GM19468 (cell line): Measurements from ENCODE around the gene SERPINH1.

Source experiments
- ATAC-seq: cut with Tn5 transposase; IDR thresholded peaks from one replicate; pipeline ENCODE4 v1.9.1; 2021; ENCODE audit warnings: mild to moderate bottlenecking, moderate library complexity, moderate number of reproducible peaks; ENCODE audit not compliant: unreplicated experiment; ENCODE audit errors: extremely low read depth

SERPINH1 gene

GRCh38 chr11:75554258-75555022 is 7.6 kb upstream of the SERPINH1 start:
- ATAC-seq = no peak

DNA sequence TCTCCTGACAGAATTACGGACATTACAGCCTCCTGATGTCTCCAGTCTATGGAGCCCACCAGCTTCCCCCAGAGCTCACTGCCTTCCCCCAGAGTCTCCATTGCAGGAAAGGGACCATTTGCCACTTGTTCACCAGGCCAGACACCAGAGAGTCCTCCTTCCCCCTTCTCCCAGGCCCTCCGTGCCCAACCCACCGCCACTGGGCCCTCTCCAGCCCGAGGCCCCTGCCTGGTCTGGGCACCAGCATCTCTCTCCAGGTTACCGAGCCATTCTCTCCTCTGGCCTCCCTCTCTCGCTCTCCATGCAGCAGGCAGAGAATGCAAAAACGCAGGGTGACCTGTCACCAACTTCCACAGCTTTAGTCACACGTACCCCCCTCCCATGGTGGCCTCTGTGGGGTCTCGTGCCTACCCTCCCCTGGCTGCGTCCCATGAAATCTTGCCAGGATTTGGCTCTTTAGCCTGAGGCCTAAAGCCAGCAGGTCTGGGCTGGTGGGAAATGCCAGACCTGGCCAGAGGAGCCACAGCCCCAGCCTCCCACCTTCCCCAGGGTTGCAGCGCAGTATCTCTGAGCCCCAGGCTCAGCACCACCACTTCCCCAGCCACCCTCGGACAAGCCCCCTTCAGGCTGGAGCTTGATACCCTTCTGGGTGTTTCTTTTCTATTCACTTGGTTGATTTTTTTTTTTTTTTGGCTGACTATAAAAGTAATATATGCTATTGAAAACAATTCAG is 6.8 kb upstream of the SERPINH1 start:
- ATAC-seq = no peak

GRCh38 chr11:75556275-75556674 is 5.8 kb upstream of the SERPINH1 start:
- ATAC-seq = no peak

DNA sequence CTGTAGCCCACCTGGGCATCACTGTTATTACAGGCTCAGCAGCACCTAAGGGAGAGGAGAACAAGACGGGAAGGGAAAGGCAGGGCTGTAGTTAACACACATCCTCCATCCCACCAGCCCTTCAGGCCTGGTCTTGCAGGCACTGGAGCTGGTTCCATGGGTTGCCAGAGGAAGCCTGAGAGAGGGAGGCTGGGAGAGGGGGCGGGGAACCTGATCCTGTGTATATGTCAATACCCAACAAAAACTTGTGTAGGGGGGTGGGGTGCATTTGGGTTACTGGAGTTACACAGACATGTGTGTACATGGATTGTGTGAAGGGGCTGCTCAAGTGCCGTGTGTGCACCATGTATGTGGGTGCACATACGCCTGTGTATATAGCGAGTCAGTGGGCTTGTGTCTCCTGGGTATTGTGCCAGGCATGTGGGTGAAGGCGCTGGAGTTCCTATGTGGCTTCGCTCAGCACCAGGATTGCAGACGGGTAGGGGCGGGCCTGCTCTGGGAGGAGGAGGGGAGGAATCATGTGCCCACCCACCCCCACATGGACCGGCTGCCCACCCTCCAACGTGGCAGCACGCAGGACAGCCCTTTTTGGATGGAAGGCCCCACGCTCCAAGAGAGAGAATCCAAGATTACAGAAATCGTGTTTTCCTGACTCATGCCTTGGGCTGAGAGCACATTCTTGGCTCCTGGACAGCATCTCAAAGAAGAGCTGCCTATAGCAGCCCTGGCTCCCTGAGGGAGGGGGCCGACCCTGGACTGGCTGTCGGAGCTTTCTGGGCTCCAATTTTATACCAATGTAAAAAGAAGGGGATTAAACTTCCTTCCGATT is 4.2 kb upstream of the SERPINH1 start:
- no peak for ATAC-seq

- ATAC-seq = no peak
Measured at GRCh38 chr11:75558939-75559843, 2.9 kb upstream of the SERPINH1 start.

- no peak for ATAC-seq
Measured at GRCh38 chr11:75560644-75561043, 1.4 kb upstream of the SERPINH1 start.

DNA sequence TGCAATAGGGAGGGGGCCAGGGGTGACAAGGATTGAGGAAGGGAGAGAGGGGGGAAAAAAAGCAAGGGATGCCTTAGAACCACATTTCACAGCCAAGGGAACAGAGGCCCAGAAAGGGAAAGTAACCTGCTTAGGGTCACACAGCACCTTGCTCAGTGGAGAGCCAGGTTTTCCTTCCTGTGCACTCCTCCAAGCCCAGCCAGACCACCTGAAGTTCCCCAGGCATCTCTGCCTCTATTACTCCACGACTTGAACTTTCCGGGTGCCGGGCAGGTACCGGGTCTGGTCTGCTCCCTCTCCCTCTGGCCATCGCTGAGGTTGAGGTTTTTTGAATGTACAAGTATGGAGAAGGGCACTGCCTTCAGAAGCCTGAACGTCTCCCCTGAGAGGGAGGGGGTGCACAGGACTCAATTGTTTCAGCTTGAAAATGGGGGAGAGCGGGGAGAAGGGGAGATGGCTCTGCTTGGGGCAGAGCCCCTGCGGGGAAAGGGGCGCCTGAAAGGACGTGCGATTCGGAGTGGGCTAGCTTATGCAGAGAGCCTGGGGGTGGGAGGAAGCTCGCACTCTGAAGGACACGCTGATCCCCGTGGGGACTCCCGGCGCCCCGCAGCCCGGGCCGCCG is 516 bp upstream of the SERPINH1 start:
- no peak for ATAC-seq

DNA sequence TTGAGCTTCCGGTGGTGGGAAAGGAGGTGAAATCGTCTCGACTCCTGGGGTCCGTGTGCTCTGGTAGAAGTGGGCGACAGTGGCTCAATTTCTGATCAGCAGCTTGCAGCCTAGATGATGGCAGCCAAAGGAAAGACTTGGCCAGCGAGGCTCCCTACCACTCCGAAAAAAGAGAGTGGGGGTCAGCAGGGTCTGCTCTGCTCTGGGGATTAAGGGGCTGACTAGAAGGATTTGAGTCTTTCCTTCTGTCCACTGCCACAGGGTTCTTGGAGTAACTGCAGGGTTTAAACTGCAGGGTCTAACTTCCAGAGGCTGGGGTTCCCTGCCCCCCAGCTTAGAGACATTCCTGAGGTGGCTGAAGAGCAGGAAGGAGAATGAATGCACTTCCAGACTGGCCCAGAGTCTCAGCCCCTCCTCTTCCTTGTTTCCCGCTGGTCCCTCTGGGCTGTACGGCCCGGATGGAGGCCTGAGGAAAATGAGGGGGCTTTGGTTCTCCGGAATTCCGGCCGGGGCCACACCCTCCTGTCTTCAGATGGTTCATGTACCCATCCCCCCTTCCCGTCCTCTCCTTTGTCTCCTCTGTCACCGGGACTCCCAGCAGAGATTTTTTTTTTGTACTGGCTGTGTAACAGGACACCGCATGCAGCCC is 907 bp downstream of the SERPINH1 start:
- ATAC-seq = no peak

DNA sequence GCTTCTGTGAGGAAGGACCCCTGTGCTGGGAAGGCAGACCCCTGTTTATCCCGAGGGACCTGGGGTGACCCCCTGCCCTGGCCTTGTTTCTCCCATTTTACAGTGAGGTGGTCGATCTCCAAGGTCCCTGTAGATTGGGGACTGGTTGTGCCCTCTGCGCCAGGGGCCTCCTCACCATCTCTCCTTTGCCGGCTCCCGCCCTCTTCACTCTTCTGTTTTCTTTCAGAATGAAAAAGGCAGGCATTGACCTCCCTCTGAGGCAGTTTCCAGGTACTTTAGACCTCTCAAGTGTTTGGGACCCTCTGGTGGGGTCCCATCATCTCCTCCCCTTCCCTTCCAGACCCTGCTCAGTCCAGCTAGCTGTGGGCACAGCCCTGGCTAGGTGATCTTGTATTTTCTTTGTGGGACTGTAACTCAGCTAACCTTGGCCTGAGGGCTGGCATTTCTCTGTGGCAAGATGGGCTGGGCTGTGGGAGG is 1.5 kb downstream of the SERPINH1 start:
- ATAC-seq = no peak

DNA sequence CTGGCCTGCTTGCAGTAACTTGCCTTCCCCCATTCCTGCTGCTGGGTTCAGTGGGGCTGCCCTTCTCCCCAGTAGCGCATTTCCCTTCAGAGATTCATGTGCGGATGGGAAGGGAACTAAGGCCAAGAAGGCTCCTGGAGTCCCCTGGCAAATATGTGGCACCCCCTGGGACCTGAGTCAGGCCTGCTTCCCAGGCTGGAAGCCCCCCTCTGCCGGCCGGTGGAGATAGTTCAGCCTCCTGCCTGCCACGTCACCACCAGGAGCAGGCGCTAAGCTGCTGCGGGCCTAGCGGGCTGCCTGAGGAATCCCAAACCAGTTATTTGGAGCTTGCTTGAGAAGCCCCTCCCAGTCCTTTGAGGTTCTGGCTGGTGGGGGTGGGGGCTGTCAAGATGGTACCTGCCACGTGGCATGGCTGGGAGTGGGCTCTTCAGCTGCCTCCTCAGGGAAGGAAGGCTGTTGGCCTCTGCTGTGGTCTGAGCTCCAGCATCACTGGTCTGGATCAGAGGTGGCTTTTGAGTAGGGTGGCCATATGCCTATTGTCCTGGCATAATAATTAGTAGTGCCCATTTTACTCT is 2.0 kb downstream of the SERPINH1 start:
- no peak for ATAC-seq

- no peak for ATAC-seq
Measured at GRCh38 chr11:75565221-75565814, 3.3 kb downstream of the SERPINH1 start.

DNA sequence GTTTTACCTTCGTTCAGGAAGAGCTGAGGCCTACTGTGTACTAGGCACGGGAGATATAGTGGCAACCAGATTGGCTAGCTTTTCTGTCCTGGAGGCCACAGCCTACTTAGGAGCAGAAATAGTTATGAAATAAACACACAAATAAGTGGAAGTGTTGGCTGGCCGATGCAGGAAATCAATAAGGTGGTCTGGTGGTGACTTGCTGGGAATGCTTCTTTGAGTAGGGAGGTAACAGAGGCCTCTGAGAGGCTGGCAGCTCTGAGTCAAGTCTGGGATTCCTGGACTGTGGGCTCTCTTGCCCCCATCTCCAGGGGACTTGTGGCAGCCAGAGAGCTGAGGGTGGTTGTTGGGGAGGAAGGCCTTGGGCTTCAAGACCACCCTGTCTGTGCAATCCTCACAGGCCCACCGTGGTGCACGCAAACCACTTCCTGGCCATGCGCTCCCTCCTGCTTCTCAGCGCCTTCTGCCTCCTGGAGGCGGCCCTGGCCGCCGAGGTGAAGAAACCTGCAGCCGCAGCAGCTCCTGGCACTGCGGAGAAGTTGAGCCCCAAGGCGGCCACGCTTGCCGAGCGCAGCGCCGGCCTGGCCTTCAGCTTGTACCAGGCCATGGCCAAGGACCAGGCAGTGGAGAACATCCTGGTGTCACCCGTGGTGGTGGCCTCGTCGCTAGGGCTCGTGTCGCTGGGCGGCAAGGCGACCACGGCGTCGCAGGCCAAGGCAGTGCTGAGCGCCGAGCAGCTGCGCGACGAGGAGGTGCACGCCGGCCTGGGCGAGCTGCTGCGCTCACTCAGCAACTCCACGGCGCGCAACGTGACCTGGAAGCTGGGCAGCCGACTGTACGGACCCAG is 4.1 kb downstream of the SERPINH1 start:
- ATAC-seq = no peak

- no peak for ATAC-seq
Measured at GRCh38 chr11:75566763-75567279, 4.8 kb downstream of the SERPINH1 start.

- no peak for ATAC-seq
Measured at GRCh38 chr11:75567971-75568370, 5.9 kb downstream of the SERPINH1 start.

DNA sequence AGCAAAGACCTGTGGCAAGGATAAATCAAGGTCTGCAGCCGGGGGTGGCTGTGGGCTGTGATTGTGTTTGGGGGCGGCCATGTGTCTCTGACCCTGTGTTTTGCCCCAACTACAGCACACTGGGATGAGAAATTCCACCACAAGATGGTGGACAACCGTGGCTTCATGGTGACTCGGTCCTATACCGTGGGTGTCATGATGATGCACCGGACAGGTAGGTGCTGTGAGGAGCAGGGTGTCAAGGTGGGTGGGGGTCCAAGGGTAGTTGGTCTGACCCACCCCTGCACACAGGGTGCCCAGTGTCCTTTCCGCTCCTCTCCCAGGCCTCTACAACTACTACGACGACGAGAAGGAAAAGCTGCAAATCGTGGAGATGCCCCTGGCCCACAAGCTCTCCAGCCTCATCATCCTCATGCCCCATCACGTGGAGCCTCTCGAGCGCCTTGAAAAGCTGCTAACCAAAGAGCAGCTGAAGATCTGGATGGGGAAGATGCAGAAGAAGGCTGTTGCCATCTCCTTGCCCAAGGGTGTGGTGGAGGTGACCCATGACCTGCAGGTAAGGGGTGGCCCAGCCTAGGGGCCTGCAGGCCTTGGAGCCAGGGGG is 6.7 kb downstream of the SERPINH1 start:
- no peak for ATAC-seq

- ATAC-seq = no peak
Measured at GRCh38 chr11:75570559-75571139, 8.6 kb downstream of the SERPINH1 start.
